ENCODE data around the gene BRIP1.
"Not testable (repeated sequence)": the region's sequence is repeated elsewhere in the genome, so short reads cannot be mapped to it uniquely, and the experiment has no call there.

Gene BRIP1

DNA sequence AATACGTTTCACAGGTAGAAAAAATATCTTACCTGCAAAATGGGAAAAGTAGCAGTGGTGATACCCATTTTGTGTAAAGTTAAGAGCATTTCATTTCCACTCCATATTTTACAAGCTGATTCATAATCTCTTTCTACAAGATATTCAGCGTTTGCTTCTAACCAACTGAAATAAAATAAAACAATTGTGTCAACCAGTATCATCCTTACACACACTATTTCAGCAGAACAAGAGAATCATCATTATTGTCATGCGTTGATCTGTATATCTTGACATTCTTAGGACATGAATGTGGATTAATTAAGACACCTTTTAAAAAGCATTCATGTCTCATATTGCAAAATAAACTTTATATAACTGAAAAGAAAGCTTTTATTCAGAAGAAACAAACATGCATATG is 69.8 kb downstream of the BRIP1 start:
- no peak for FAIRE-seq
- no peak for TF ChIP-seq POLR2A (IDR thresholded peaks at IDR 0.05; ENCODE audit: low read depth, low read length)

DNA sequence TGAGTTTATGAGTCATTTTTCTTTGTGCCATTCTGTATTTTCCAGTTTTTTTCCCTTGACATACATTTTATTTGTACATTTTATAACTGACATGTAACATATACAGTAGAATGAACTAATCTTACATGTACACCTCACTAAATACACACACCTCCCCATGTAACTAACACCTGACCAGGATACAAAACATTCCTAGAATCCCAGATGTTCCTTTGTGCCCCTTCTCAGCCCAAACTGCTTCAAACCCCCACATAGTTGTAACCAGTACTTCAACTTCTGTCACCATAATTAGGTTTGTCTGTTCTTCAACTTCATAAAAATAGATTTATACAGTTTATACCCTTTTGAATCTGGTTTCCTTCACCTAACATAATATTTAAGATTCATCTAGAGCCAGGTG is 73.5 kb downstream of the BRIP1 start:
- DNase-seq (ENCODE audit: insufficient read length, low spot score) = no peak
- no peak for TF ChIP-seq POLR2A (IDR thresholded peaks at IDR 0.05; ENCODE audit: low read depth, low read length)
- FAIRE-seq = no peak

More for the DNA sequence above, 69.8 kb downstream of the BRIP1 start:
- no peak for DNase-seq (ENCODE audit: insufficient read length, low spot score)

DNA sequence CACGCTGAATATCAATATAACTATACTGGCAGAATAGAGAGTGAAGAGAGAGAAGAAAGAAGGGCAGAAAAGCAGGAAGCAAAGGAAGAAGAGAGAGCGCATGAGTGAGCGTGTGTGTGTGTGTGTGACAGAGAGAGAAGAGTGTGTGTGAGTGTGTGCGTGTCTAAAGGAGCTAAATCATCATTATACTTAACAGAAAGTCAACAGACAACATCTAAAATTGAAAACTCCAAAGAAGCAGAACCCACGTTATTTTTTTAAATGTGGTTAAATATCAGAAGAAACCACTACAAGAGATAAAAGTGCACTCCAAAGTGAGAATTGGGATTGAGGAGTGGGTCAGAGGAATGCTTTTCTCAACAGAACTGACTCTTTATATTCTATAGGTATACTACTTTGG is 77.2 kb downstream of the BRIP1 start:
- FAIRE-seq = no peak

DNA sequence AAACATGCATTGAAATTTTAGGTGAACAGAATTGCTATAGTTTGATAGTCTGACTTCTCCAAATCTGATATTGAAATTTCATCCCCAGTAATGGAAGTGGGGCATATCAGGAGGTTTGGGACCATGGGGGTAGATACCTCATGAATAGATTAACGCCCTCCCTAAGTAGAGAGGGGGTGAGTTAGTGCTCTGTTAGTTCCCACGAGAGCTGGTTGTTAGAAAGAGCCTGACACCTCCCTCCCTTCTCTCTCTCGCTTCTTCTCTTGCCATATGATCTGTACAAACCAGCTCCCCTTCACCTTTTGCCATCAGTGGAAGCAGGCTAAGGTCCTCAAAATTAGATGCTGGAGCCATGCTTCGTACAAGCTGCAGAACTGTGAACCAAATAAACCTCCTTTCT is 78.8 kb downstream of the BRIP1 start:
- FAIRE-seq = no peak
- no peak for TF ChIP-seq POLR2A (IDR thresholded peaks at IDR 0.05; ENCODE audit: low read depth, low read length)
- DNase-seq (ENCODE audit: insufficient read length, low spot score) = no peak

More for the DNA sequence above, 77.2 kb downstream of the BRIP1 start:
- DNase-seq (ENCODE audit: insufficient read length, low spot score) = no peak
- no peak for TF ChIP-seq POLR2A (IDR thresholded peaks at IDR 0.05; ENCODE audit: low read depth, low read length)

DNA sequence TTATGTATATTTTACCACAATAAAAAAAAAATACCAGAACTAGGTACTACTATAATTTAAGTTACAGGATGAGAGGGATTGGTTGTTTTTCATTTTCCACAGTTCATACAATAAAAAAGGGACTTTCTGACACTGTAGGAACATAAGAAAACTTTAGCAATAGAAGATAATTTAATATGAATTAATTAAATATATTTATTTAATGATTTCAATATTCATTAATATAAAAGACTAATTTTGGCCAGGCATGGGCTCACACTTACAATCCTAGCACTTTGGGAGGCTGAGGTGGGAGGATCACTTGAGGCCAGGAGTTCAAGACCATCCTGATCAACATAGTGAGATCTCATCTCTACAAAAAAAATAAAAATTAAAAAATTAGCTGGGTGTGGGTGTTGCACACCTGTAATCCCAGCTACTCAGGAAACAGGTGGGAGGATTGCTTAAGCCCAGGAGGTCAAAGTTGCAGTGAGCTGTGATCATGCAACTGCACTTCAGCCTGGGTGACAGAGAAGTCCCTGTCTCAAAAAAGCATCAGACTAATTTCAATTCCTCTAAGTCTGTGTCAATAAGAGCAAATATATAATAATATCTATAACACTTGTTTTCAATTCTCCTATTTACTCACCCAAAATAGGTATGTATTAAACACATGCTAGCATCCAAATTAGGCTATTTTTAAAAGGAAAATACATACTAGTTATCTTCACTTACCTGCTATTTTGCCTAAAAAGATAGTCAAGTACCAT is 79.6 kb downstream of the BRIP1 start:
- DNase-seq (ENCODE audit: insufficient read length, low spot score) (no peak), FAIRE-seq (no peak)
- TF ChIP-seq POLR2A (IDR thresholded peaks at IDR 0.05; ENCODE audit: low read depth, low read length) = no peak

DNA sequence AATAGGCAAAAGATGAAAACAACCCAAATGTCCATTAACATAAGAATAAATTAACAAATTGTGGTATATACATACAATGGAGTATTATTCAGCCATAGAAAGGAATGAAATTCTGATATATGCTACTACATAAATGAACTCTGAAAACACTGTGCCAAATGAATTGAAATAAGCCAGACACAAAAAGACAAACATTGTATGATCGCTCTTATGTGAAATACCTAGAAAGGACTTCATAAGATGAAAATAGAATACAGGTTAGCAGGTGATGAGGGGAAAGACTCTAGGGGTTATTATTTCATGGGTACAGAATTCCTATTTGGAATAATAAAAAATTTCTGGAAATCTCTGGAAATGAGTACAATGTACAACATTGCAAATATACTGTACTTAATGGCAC is 80.2 kb downstream of the BRIP1 start:
- DNase-seq (ENCODE audit: insufficient read length, low spot score) (no peak), FAIRE-seq (no peak)
- no peak for TF ChIP-seq POLR2A (IDR thresholded peaks at IDR 0.05; ENCODE audit: low read depth, low read length)

DNA sequence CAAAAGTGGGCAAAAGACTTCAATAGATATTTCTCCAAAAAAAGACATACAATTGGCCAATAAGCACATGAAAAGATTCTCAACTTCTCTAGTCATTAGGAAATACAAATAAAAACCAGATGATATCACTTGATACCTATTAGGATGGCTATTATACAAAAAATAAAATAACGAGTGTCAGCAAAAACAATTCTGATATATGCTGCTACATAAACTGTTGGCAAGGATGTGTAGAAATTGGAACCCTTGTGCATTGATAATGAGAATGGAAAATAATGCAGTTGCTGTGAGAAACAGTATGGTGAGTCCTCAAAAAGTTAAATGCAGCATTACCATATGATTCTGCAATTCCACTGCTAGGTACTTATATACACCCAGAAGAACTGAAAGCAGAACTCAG is 80.6 kb downstream of the BRIP1 start:
- no peak for TF ChIP-seq POLR2A (IDR thresholded peaks at IDR 0.05; ENCODE audit: low read depth, low read length)
- no peak for FAIRE-seq
- no peak for DNase-seq (ENCODE audit: insufficient read length, low spot score)

DNA sequence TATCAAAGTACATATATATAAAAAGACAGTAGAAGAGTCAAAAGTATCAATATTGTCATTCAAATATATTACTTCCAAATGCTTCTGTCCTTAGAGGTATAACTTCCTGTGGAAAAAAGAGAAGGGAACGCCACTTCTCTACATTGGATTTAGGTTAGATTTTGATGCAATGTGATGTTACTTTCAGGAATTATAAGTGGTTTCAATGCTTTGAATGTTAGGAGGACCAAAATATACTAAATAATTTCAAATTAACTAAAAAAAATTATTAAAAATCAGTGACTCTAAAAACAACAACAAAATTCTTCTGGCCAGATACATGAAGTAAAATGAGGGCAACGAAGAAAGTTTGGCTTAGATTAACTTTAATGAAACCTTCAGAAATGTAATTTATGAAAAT is 88.0 kb downstream of the BRIP1 start:
- no peak for FAIRE-seq
- no peak for DNase-seq (ENCODE audit: insufficient read length, low spot score)
- TF ChIP-seq POLR2A (IDR thresholded peaks at IDR 0.05; ENCODE audit: low read depth, low read length) = no peak

DNA sequence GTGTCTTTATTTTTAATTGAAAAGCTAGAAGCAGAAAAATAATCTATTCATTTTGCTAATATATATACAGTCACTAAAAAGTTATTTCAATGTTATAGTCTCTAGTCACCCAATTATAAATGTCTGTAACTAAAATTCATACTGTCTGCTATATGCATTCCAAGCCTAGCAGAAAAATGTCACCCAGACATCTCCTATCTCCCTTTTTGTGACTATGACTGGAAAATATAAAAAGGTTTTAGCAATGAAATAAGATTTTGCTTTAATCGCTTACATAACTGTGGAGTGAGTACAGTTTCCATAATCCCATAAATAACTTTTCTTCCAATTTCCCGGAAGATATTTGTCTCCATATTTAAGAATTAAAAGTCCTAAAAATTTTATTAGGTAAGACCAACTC is 88.6 kb downstream of the BRIP1 start:
- no peak for TF ChIP-seq POLR2A (IDR thresholded peaks at IDR 0.05; ENCODE audit: low read depth, low read length)
- FAIRE-seq = no peak

DNA sequence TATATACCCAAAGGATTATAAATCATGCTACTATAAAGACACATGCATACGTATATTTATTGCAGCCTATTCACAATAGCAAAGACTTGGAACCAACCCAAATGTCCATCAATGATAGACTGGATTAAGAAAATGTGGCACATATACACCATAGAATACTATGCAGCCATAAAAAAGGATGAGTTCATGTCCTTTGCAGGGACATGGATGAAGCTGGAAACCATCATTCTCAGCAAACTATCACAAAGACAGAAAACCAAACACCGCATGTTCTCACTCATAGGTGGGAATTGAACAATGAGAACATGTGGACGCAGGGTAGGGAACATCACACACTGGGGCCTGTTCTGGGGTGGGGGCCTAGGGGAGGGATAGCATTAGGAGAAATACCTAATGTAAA is 89.2 kb downstream of the BRIP1 start:
- DNase-seq (ENCODE audit: insufficient read length, low spot score); FAIRE-seq: not testable (repeated sequence)

More for the DNA sequence above, 88.6 kb downstream of the BRIP1 start:
- DNase-seq (ENCODE audit: insufficient read length, low spot score) = no peak

DNA sequence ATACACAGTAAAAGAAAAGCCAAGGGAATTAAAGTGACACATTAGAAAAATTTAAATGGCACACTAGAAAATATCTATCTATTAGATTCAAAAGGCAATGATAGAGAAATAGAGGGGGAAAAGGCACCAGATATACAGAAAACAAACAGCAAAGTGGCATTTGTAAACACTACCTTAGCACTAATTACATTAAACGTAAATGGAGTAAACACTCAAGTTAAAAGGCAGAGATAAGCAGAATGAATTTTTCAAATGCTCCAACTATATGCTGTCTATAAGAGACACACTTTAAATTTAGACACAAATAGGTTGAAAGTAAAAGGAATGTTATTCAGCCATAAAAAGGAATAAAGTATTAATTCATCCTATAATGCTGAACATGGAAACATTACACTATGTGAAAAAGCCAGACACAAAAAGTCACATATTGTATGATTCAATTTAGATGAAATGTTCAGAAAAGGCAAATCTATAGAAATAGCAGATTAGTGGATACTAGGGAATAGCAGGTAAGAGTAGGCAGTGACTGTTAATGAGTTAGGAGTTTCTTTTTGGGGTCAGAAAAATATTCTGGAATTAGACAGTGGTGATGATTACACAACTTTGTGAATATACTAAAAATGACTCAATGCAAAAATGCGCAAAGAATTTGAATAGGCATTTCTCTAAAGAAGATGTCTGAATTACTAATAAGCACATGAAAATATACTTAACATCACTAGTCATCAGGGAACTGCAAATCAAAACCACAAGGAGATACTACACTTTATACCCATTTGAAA is 92.4 kb downstream of the BRIP1 start:
- peak; percentile 88 for FAIRE-seq
- DNase-seq (ENCODE audit: insufficient read length, low spot score) = no peak
- TF ChIP-seq POLR2A (IDR thresholded peaks at IDR 0.05; ENCODE audit: low read depth, low read length) = no peak

DNA sequence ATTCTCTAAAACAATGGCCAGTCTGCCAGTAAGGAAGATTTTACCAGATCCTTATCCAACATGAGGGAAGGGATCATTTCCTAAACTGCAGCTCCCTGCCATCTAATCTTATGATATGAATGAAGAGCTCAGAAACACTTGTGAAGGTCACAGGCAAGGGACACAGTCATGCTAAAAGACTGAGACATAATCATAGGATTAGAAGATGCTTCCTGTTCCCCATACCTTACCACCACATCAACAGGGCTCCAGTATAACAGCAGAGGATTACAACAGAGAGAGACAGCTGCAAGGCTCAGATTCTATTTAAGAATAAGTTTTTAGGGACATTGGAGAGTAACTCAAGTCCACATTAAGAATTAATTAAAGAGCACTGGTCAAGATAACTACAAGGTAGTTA is 93.3 kb downstream of the BRIP1 start:
- DNase-seq (ENCODE audit: insufficient read length, low spot score) = no peak
- TF ChIP-seq POLR2A (IDR thresholded peaks at IDR 0.05; ENCODE audit: low read depth, low read length) = no peak
- no peak for FAIRE-seq

DNA sequence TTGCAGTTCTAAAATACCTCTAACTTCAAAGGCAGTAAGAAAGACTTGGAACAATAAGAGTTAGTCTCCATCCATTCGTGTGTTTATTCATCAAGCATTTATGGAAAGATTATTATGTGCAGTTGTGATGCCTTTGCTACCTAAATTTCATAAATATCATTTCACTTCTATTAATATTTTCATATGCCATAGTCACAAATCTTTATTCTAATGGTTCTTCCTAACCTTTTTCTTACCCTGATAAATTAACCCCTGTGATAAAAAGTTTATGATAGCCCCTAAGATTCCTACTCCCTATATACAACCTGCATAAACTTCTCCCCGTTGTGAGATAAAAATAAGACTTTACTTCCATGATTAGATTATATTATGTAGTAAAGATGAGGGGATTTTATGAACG is 94.9 kb downstream of the BRIP1 start:
- no peak for DNase-seq (ENCODE audit: insufficient read length, low spot score)
- FAIRE-seq = no peak
- no peak for TF ChIP-seq POLR2A (IDR thresholded peaks at IDR 0.05; ENCODE audit: low read depth, low read length)

DNA sequence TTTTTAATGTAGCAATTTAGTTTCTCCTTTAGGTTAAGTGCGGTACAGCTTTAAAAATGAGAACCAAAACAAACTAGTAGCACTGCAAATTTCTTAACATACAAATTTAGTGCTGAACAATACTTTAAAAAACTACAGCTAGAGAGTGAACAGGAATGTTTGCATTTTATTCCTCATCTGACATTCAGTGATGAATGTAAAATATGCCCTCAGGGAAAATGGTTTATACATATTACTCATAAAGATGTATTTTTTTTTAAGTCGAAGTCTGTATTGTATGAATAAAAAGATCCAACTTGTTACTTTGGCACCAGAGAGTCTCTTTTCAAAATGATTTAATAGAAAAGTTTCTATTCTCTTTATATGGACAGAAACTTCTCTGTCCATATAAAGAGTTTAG is 96.8 kb downstream of the BRIP1 start:
- DNase-seq (ENCODE audit: insufficient read length, low spot score) (no peak), FAIRE-seq (no peak)
- no peak for TF ChIP-seq POLR2A (IDR thresholded peaks at IDR 0.05; ENCODE audit: low read depth, low read length)

DNA sequence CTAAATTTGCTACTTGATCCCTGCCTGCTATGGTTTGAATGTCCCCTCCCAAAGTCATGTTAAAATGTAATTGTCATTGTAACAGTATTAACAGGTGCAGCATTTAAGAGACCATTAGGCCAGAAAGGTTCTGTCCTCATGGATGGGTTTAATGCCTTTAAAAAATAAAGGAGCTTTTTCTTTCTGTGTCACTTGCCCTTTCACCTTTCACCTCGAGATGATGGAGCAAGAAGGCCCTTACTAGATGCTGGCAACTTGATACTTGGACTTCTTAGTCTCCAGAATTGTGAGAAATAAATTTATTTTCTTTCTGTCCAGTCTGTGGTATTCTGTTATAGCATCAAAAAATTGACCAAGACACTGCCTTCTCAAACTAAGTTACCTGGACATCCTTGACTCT is 98.5 kb downstream of the BRIP1 start:
- no peak for DNase-seq (ENCODE audit: insufficient read length, low spot score)
- FAIRE-seq = no peak
- TF ChIP-seq POLR2A (IDR thresholded peaks at IDR 0.05; ENCODE audit: low read depth, low read length) = no peak

Measured in H54 (cell line).